Measurements from ENCODE around the gene TULP4.

TULP4 gene

GRCh38 chr6:158531566-158531965 lies 219.3 kb downstream of the TULP4 start:
- Histone ChIP-seq H3K27me3 (ENCODE audit: control insufficient read depth, insufficient read depth, low read length) (peaks cover 7% of the 10 kb centered on the region), H3K27ac (ENCODE audit: low read depth, low read length) (no peak overlapping the region)

GRCh38 chr6:158531970-158532369 lies 219.7 kb downstream of the TULP4 start:
- Histone ChIP-seq H3K36me3 (ENCODE audit: control insufficient read depth, insufficient read depth, low read length) (no peaks in the 10 kb centered on the region), H3K27me3 (ENCODE audit: control insufficient read depth, insufficient read depth, low read length) (peaks cover 7% of the 10 kb centered on the region), H3K4me3 (ENCODE audit: low read length) (no peak overlapping the region), H3K4me1 (ENCODE audit: control insufficient read depth, insufficient read depth, low read length) (no peaks in the 10 kb centered on the region), H3K9ac (ENCODE audit: low read length) (no peak overlapping the region), H3K27ac (ENCODE audit: low read depth, low read length) (no peak overlapping the region)

More at GRCh38 chr6:158531566-158531965, 219.3 kb downstream of the TULP4 start:
- Histone ChIP-seq H3K36me3 (ENCODE audit: control insufficient read depth, insufficient read depth, low read length) (no peaks in the 10 kb centered on the region), H3K9ac (ENCODE audit: low read length) (no peak overlapping the region), H3K4me1 (ENCODE audit: control insufficient read depth, insufficient read depth, low read length) (no peaks in the 10 kb centered on the region), H3K4me3 (ENCODE audit: low read length) (no peak overlapping the region)

DNA sequence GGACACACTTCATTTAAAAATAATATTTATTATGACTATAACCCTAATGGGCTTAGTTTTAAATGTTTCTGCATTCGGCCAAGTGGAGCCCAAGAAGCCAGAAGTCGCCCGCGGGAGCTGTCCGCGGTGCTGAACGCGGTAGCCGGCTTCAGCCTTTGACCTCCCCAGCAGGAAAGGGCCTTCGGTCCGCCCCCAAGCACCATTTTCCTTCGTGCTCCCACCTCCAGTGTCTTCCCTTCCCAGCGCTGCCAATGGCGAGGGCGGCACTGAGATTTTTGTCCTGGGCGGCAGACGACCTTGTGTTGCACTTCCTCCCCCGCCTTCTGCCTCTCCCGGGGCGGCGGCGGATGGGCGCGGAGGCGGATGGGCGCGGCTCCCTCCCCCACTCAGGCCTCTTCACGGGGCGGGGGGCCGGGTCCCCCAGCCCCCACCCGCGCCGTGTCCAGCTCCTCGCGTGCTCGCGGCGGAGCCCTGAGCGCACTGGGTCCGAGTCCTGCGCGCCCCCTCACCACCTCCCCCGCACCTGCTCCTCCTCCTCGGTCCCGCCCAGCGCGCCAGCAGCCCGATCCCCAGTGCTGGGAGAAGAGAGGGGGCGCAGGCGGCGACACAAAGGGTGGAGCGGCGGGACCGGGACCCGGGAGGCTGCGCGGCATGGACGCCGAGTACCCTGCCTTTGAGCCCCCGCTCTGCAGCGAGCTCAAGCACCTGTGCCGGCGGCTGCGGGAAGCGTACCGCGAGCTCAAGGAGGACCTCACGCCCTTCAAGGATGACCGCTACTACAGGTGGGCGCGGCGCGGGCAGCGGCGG lies 224.0 kb downstream of the TULP4 start:
- Histone ChIP-seq H3K4me1 (ENCODE audit: control insufficient read depth, insufficient read depth, low read length) (no peaks in the 10 kb centered on the region), H3K4me3 (ENCODE audit: low read length) (peak overlapping the region; percentile 58), H3K27me3 (ENCODE audit: control insufficient read depth, insufficient read depth, low read length) (peaks cover 11% of the 10 kb centered on the region), H3K9ac (ENCODE audit: low read length) (no peak overlapping the region), H3K36me3 (ENCODE audit: control insufficient read depth, insufficient read depth, low read length) (no peaks in the 10 kb centered on the region), H3K27ac (ENCODE audit: low read depth, low read length) (no peak overlapping the region)

DNA sequence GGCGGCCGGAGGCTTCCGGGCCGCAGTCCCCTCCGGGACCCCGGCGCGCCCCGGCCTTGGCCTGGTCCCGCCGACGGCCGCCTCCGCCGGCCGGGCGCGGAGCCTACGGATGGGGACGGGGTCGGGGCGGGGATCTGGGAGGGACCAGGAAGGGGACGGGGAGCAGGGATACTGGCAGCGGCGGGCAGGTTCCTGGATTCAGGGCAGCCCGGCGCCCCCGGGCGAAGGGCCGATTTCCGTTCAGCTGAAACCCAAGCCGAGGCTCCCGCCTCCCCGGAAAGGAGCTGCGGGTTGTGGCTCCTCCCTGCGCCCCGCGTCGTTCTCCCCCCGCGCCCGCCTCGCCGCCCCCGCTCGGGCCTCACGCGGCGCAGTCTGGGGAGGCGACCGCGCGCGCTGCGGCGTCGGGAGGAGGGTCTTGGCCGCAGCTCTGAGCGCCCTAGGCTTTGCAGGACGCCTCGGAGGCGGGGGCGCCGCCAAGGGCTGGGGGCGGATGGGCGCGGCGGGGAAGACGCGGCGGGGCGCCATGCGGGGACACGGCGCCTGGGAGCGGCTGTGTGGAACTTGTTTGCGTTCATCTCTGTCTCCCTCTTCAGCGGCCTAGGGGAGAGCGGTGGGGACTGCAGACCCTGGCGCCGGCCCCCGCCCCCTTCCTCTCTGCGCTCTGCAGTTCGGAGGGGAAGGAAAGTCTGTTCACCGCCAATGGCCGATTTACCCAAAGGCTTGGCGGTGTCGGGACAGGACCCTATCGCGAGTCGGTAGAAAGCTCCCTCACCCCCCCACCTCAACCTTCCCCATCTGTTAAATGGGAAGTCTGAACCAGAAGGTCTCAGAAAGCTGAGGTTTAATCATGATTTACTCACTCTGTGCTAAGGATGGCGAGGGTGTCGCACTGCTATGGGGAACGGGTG lies 224.9 kb downstream of the TULP4 start:
- no peaks in the 10 kb centered on the region for H3K36me3 ChIP-seq (ENCODE audit: control insufficient read depth, insufficient read depth, low read length)
- no peak overlapping the region for H3K27ac ChIP-seq (ENCODE audit: low read depth, low read length)
- peak overlapping the region; percentile 58 for H3K4me3 ChIP-seq (ENCODE audit: low read length)
- no peak overlapping the region for H3K9ac ChIP-seq (ENCODE audit: low read length)
- H3K4me1 ChIP-seq (ENCODE audit: control insufficient read depth, insufficient read depth, low read length): no peaks in the 10 kb centered on the region
- peaks cover 11% of the 10 kb centered on the region for H3K27me3 ChIP-seq (ENCODE audit: control insufficient read depth, insufficient read depth, low read length)

GRCh38 chr6:158538741-158539140 lies 226.5 kb downstream of the TULP4 start:
- Histone ChIP-seq H3K4me3 (ENCODE audit: low read length) (no peak overlapping the region), H3K27ac (ENCODE audit: low read depth, low read length) (no peak overlapping the region), H3K4me1 (ENCODE audit: control insufficient read depth, insufficient read depth, low read length) (no peaks in the 10 kb centered on the region), H3K9ac (ENCODE audit: low read length) (no peak overlapping the region), H3K27me3 (ENCODE audit: control insufficient read depth, insufficient read depth, low read length) (peaks cover 11% of the 10 kb centered on the region), H3K36me3 (ENCODE audit: control insufficient read depth, insufficient read depth, low read length) (no peaks in the 10 kb centered on the region)

DNA sequence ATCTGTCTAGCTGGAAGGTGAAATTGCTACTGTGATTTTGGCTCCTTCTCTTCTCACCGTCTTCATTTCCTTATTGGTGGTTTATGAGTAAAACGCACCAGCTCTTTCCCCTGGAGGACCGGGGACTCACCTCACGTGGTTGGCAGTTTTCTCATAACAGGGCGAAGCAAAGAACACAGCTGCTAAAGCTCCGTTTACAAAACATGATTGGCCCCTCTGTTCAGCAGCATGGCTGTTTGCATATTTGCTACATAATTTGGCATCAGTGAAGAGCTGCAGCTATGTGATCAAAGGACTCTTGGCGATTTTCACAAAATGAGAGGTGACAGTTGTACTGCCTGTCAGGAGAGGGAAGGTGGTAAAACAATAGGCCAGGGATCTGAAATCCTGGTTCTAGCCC lies 227.1 kb downstream of the TULP4 start:
- Histone ChIP-seq H3K27me3 (ENCODE audit: control insufficient read depth, insufficient read depth, low read length) (peaks cover 11% of the 10 kb centered on the region), H3K9ac (ENCODE audit: low read length) (no peak overlapping the region), H3K4me1 (ENCODE audit: control insufficient read depth, insufficient read depth, low read length) (no peaks in the 10 kb centered on the region), H3K4me3 (ENCODE audit: low read length) (no peak overlapping the region), H3K27ac (ENCODE audit: low read depth, low read length) (no peak overlapping the region), H3K36me3 (ENCODE audit: control insufficient read depth, insufficient read depth, low read length) (no peaks in the 10 kb centered on the region)

GRCh38 chr6:158539881-158540280 lies 227.6 kb downstream of the TULP4 start:
- Histone ChIP-seq H3K27me3 (ENCODE audit: control insufficient read depth, insufficient read depth, low read length) (peaks cover 11% of the 10 kb centered on the region), H3K9ac (ENCODE audit: low read length) (no peak overlapping the region), H3K4me1 (ENCODE audit: control insufficient read depth, insufficient read depth, low read length) (no peaks in the 10 kb centered on the region), H3K27ac (ENCODE audit: low read depth, low read length) (no peak overlapping the region), H3K36me3 (ENCODE audit: control insufficient read depth, insufficient read depth, low read length) (no peaks in the 10 kb centered on the region), H3K4me3 (ENCODE audit: low read length) (no peak overlapping the region)

DNA sequence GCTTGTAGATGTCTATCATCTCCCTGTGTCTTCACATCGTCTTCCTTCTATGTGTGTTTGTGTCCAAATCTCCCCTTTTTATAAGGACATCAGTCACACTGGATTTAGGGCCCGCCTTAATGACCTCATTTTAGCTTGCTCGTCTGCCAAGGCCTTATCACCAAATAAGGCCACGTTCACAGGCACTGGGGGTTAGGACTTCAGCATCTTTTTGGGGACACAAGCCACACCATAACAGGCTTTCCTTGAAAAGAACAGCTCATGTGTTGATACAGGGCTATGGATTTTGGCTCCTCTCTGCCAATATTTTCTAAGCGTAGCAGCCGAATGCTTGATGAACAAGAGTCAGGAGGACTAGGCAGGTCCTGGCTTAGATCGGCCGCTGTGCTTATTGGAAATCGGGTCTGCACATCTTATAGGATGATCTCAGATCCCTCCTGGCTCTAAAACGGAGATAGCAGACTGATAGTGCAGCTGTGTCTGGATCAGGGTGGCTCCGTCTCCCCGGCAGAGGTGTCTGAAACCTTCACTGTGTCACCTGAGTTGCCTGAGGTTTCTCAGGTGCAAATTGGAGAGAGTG lies 231.4 kb downstream of the TULP4 start:
- H3K27ac ChIP-seq (ENCODE audit: low read depth, low read length): no peak overlapping the region

DNA sequence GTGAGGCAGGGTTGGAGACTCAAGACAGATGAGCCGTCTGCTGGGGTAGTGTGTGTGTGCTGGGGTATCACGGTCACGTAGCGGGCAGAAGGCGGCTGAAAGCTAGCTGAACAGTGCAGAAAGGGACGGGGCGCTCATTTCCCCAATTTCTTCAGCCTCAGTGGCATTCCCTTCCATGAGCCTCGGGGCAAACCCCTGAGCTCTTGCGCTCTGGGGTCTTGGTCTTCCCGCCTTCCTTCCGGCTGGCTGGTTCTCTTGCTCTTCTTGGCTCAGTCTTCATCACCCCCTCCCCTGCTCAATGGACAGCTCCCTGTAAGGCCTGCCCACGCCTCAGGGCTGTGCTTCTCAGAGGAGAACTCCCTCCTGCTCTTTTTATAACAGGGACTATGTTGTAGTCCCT lies 232.2 kb downstream of the TULP4 start:
- no peaks in the 10 kb centered on the region for H3K4me1 ChIP-seq (ENCODE audit: control insufficient read depth, insufficient read depth, low read length)
- no peak overlapping the region for H3K9ac ChIP-seq (ENCODE audit: low read length)
- no peak overlapping the region for H3K27ac ChIP-seq (ENCODE audit: low read depth, low read length)
- no peaks in the 10 kb centered on the region for H3K36me3 ChIP-seq (ENCODE audit: control insufficient read depth, insufficient read depth, low read length)
- no peak overlapping the region for H3K4me3 ChIP-seq (ENCODE audit: low read length)
- H3K27me3 ChIP-seq (ENCODE audit: control insufficient read depth, insufficient read depth, low read length): no peaks in the 10 kb centered on the region

More for the DNA sequence above, 231.4 kb downstream of the TULP4 start:
- no peaks in the 10 kb centered on the region for H3K36me3 ChIP-seq (ENCODE audit: control insufficient read depth, insufficient read depth, low read length)
- no peak overlapping the region for H3K9ac ChIP-seq (ENCODE audit: low read length)
- no peak overlapping the region for H3K4me3 ChIP-seq (ENCODE audit: low read length)
- H3K27me3 ChIP-seq (ENCODE audit: control insufficient read depth, insufficient read depth, low read length): no peaks in the 10 kb centered on the region
- no peaks in the 10 kb centered on the region for H3K4me1 ChIP-seq (ENCODE audit: control insufficient read depth, insufficient read depth, low read length)

DNA sequence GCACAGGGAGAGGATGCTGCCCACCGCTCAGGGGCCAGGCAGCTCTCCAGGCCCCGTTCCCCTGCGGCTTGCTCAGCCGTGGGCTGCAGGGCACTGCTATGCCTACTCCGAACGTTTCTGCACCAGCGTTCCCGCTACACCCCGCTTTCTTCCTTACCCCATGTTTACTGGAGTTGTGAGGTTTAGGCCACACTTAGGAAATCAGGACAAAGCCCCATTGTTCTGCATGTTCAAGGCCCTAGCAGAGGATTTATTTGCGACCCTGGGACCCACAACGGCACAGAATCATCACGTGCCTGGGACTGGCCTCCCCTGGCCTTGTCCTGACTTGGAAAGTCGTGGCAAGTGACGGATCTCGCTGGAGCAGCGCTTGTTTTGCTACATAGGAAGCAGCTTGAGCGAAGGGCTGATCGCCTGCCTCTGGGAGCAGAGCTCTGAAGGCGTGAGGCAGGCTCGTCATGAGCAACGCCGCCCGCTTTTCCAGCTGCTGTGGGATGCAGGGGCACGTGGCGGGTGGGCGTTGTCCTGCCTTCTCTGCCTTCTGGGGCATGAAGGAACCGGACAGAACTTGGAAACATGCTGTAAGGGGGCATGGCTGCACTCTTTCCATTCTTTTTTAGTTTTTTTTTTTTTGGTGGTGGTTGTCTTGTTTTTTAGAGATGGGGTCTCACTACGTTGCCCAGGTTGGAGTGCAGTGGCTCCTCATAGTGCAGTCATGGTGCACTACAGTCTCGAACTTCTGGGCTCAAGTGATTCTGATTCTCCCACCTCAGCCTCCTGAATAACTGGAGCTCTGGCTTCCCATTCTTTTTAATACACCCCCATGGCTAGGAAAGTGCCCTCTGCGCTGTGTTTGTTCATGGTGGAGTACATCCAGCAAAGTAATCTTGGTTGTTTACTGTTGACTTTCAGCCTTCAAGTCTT lies 233.0 kb downstream of the TULP4 start:
- Histone ChIP-seq H3K27me3 (ENCODE audit: control insufficient read depth, insufficient read depth, low read length) (no peaks in the 10 kb centered on the region), H3K36me3 (ENCODE audit: control insufficient read depth, insufficient read depth, low read length) (no peaks in the 10 kb centered on the region), H3K4me1 (ENCODE audit: control insufficient read depth, insufficient read depth, low read length) (no peaks in the 10 kb centered on the region), H3K9ac (ENCODE audit: low read length) (no peak overlapping the region), H3K27ac (ENCODE audit: low read depth, low read length) (no peak overlapping the region), H3K4me3 (ENCODE audit: low read length) (no peak overlapping the region)

DNA sequence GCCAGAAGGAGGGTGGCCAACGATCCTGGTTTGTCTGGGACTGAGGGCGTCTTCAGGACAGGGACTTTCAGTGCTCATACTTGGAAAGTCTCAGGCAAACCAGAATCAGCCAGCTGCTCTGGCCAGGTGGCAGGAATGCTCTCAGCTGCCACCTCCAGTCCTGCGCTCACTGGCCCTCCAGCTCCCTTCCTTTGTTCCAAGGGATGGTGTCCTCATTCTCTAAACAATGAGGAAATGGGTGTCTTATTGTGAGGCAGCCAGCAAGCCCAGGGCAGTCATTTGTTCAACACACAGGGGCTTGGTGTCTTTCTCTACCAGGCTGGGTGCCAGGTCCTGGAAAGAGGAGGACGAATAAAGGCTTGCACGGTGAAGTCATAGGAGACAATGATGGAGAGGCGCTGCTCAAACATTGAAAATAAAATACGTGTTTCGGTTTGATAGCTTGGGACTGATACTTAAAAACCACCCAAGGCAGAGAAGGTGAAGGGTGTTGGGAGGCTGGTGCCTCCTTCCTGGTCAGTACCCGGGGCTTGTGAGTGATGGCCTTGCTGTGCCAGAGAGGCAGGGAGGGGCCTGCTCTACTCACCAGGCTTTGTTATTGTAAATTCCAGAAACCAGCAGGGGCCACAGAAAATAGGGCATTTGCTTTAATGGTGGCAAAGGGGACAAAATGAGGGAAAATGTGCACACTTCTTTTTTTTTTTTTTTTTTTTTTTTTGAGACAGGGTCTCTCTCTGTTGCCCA lies 236.3 kb downstream of the TULP4 start:
- H3K4me3 ChIP-seq (ENCODE audit: low read length): no peak overlapping the region
- H3K9ac ChIP-seq (ENCODE audit: low read length): no peak overlapping the region
- H3K27me3 ChIP-seq (ENCODE audit: control insufficient read depth, insufficient read depth, low read length): no peaks in the 10 kb centered on the region
- H3K4me1 ChIP-seq (ENCODE audit: control insufficient read depth, insufficient read depth, low read length): no peaks in the 10 kb centered on the region
- H3K36me3 ChIP-seq (ENCODE audit: control insufficient read depth, insufficient read depth, low read length): no peaks in the 10 kb centered on the region
- no peak overlapping the region for H3K27ac ChIP-seq (ENCODE audit: low read depth, low read length)

All from rectal smooth muscle tissue (tissue), 1 donor.